ENCODE results near the gene MAJIN.

The MAJIN gene

DNA sequence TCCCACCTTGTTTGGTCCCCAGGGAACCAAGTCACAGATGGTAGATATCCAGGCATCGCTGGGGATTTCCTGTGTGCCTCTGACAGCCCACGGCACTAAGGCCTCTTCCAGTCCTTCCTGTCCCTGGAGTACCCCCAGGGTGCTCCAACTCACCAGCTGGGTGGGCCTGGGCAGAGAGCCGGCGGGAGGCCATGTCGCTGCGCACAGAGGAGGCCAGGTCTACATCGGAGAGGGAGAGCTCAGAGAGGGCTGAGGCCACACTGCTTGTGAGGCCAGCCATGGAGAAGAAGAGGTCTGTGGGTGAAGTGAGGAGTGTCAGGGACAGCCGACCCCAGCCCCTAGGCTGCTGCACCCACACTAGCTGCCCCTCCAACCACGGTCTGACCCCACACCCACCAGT, 60.2 kb downstream of the MAJIN start:
- DNase-seq (ENCODE audit: low read depth) = no peak

DNA sequence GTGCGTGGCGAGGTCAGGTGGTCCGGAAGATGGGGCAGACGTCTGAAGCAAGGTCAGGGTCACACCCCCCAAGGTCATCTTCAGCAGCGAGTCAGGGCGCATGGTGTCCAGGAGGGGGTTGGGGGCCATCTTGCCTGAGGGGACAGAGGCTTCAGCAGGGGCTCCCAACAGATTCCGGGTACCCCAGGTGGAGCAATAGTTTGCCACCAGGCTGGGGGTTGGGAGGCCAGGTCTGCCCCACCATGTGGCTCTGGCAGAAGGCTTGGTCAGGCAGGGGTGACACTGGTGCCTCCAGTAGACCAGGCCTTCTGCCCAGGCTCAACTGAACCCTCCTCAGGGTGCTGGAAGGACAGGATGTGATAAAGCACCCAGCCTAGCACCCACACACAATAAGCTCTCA, 60.8 kb downstream of the MAJIN start:
- DNase-seq (ENCODE audit: low read depth) = no peak

DNA sequence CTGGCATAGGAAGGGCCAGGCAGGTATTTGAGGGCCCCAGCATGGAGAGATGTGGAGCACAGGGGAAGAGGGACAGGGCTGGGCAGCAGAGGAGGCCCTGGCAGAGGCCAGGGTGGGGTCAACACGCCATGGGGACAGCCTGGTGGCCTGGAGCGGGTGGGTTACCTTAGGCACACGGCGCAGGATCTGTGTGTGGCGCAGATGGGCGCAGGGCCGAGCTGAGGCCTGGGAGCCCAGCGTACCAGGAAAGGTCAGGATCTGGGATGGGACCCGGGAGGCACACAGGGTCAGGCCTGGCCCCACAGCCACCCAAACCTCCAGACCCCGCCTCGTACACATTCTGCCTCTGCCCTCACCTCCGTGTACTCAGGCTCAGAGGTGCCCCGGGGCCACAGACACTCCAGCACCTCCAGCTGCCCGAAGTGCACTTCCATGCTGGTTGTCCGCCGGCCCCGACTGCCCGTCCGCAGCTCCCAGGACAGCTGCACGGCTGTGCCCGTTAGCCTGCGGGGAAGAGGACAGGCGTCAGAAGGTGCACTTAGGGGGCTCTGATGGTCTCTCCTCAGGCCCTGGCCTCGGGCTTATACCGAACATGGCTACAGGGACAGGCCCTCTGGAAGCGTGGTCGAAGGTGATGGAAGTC, 61.3 kb downstream of the MAJIN start:
- no peak for DNase-seq (ENCODE audit: low read depth)

DNA sequence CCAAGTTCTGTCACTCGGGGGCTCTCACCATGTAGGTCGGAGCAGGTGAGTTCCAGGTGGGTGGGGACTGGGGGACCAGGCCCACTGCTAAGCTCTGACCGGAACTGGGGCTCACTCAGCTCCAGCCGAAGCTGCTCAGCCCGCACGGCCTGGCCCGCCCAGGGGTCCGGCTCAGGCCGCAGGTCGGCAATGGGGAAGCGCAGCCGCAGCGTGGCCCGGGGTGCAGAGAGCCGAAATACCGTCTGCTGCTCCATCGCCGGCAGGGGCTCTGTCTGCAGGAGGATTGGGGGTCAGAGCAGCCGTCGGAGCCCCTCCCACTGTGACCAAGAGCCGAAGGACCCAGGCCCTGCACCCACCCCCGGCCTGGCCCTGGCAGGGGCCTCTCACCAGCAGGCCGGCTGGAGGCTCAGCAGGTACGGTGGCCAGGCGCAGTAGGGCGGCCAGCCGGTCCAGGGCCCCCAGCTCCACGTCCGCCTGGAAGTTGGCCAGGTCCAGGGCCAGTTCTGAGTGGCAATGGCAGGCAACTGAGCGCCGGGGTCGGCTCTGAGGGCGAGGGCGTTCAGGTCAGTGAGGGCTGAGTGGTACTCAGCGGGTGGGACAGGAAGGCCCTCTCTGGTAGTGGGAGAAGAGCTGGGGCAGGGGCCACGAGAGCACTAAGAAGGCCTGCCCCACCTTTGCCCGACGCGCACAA, 62.1 kb downstream of the MAJIN start:
- DNase-seq (ENCODE audit: low read depth) = no peak

DNA sequence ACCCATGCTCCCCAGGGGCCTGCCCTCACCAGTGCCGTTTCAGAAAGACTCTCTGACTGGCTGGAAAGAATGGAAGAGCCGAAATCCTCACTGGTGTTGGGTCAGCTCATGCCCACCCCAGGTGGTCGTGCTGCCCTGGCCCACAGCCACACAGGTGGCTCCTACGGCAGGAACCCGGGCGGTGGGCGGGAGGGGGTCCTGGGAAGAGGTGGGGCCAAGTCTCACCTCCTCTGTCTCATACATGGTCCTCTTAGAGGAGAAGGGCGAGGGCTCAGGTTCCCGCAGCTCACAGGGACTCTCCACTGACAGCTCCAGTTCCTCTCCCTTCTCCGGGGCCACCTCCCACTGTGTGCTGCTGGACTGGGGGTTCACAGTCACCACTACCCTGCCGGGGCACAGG, 63.1 kb downstream of the MAJIN start:
- DNase-seq (ENCODE audit: low read depth) = no peak

DNA sequence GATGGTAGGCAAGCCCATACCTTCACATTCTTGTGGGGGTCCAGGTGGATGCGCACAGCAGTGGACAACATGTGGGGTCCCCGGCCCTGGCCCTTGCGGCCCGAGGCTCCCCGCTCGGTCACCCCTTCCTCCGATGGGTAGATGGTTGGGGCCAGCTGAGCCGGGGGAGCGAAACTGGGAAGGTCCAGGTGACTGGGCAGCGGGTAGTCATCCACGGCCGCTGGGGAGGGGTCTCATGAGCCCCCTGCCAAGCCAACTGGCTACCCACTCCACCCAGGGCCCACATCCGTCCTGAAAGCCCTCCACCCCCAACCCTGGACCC, 65.6 kb downstream of the MAJIN start:
- DNase-seq (ENCODE audit: low read depth) = no peak

DNA sequence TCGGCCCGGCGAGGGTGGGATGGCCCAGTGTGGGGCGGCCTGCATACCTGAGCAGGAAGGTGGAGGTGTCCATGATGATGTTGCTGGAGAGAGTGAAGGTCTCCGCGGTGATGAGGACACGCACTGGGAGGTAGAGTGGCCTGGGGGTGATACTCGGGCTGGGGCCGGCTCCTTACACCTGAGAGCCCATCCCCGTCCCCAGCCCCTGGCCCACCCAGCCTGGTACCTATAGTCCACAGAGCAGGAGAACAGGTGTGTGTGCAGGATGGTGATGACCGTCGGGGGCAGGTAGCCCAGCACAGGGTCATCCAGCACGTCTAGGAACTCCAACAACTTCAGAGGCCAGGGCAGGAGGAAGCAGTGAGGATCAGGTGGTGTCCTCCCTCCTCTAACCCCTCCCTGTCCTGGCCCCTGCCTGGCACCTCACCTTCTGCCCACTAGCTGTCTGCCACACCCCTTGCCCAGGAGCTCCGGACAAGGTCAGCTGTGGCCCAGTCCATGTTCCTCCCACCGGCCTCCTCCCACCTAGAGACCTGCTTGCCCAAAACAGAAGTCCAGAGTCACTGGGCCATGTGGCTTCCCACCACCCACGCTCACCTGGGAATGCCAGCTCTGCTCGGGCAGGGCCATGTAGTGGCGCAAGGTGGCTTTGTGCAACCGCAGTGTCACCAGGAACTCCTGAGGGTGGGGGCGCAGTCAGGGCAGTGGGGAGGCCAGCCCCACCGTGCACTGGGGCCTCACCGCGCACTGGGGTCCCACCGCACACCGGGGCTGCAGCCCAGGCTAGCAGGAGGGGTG, 66.2 kb downstream of the MAJIN start:
- DNase-seq (ENCODE audit: low read depth) = no peak

DNA sequence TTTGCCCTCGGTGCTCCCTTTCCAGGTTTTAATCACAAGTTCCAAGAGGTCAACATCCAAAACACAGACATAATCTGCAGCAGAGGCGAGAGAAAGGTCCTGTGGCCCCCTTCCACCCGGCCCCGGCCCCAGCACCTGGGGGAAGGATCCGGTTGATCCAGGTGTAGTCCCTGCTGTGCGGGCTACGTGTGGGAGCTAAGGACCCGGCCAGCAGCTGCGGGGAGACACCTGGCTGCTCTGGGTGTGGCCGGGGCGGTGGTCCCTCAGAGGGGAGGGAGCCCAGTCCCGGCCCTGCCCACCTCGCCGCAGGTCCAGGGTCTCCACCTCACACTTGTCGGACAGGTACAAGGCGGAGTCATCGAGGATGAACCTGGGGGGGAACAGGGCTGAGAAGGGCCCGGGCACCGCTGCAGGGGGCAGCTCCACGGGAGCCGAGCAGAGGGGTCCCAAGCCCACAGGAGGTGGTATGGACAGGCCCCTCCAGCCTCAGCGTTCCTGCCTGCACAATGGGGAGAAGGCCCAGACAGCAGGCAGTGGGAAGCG, 68.5 kb downstream of the MAJIN start:
- no peak for DNase-seq (ENCODE audit: low read depth)

DNA sequence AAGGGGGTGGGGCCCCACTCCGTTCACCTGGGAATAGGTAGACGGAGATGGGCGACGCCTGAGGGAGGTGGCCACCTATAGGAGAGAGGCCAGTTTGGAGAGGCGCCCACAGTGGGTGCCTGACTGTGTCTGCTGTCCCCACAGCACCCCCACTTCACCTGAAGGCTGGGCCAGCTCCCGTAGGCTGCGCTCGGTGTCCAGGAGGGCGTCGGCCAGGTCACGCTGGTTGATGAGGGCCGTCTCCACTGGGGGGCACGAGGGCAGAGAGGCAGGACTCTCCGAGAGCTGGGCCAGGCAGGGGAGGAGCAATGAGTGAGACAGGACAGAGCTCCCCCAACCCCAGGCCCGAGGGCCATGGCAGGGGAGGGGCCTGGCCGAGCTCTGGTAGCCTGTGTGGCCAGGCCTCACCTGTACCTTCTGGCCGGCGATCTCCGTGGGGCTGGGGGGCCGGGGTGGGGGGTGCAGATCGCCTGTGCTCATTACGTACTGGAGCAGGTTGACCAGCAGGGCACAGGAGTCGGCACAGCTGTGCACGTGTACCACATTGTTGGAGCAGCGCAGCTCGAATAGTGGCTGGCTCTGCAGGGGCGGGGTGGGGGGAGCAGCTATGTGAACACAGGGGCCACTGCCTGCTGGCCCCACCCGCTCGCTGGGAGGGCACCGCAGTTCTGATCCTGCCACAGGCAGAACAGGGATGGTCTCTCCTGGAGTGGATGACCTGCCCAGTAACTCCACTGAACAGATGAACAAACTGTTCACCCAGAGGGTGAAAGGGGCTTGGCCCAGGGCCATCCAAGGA, 69.6 kb downstream of the MAJIN start:
- DNase-seq (ENCODE audit: low read depth) = no peak

DNA sequence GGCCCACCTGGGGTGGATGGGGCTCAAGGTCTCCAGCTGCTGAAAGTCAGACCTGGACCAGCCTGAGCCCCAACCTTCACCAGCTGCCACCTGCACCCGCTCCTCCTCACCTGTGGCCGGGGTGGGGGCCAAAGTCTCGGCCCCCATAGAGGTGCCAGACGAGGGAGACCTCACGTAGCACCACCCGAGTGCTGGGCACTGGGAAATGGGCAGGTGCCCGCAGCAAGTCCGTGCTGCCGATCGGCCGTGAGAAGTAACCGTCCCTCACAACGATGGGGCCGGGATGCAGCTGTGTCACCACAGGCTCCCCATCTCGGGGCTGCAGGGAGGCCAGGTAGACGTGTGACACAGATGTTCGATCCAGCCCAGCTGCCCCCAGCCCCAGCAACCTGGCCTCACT, 71.1 kb downstream of the MAJIN start:
- DNase-seq (ENCODE audit: low read depth) = no peak

DNA sequence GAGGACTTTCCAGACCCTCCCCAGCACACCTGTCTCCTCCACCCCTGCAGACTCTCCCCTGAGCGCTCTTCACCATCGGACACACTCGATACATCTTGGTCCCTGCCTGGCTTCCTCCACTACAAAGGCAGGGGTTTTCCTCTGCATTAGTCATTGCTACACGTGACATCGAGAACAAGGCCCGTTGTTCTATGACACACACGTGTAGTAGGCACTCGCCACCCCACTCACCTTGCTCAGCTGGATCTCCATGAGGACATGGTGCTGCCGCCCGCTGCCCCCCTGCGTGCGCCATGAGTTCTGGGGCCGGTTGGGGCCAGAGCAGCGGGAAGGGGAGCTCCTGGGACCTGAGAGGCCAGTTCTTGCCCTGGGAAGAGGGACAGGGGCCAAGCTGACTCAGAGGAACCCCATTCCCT, 71.6 kb downstream of the MAJIN start:
- DNase-seq (ENCODE audit: low read depth) = no peak

DNA sequence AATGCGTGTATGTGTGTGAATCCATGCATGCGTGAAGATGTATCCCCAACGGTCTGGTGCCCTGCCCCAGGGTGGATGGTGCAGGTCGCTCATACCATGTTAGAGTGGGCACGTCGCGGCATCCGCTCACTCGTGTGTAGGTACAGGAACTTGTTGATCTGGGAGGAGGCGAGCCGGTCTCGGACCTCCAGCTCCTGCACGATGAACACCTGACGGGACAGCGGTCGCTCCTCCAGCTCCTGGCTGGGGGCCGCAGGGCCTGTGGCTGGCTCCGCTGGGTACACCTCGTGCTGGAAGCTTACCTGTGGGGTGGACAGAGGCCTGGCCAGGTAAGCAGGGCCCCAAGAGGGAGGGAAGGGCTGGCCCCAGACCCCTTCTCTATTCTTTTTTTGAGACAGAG, 73.4 kb downstream of the MAJIN start:
- no peak for DNase-seq (ENCODE audit: low read depth)

DNA sequence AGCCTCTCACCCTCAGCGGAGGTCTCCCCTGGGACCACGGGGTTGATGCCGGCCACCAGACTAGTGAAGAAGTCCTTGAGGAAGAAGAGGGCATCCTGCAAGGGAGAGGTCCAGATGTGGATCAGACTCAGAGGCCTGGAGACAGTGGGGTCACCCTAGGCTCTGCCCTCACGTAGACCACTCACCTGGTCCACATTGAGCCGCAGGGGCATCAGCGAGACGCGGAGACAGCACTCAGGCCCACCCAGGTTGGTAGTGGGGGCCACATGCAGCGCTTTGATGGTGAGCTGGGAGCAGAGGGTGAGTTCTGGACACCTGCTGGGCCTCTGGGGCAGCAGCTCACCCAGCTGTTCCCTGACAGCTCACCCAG, 73.8 kb downstream of the MAJIN start:
- DNase-seq (ENCODE audit: low read depth) = no peak

DNA sequence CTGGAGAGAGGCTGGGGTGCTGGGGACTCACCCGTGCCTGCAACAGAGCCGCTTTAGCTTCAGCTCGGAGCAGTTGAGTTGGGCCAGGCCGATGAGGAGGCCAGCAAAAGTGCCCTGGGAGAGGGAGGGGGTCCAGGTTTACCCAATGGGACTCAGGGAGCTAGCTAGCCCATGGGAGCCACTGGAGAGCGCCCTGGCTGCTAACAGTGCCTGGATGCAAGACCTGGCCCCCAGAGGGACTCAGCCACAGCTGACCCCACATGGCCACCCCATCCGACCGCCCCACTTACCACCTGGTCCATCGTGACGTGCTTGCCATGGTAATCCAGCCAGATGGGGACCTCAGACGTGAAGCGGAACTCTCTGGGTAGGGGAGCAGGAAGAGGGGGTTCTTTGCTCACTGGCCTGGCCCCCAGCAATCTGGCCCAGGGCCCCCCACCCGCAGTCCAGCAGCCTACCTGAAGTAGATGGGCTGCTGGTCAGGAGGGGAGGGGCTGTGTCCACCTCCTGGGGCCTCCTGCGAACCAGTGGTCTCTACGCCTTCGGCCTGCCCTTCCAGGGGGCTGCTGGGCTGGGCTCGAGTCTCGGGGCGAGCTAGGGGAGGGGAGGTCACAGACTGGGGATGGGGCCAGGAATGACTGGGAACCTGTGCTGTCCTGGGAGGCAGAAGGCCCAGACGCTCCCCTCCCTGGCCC, 74.4 kb downstream of the MAJIN start:
- no peak for DNase-seq (ENCODE audit: low read depth)

DNA sequence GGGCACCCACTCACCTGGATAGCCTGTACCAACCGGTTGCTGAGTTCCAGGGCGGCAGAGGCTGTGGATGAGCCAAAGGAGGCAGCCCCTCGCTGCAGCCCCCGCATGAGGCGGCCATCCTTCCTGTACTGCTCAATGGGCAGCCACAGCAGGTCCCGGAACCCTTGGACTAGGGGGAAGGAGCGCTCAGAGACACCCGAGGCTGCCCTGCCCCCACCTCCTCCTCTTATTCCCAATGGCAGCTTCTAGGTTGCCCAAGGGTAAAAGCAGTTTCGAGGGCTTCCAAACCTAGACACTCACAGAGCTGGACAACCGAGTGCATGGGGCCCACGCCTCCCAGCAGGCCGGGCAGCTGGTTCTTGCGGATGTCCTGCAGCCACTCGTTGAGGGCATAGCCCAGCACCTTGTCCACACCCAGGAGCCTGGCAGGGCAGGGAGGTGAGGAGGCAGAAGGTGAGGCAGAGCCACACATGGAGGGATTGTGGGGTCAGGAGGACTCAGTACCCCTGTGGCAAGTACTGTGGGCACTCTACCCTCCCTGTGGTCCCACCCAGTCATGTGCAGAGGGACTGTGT, 75.4 kb downstream of the MAJIN start:
- DNase-seq (ENCODE audit: low read depth) = no peak

DNA sequence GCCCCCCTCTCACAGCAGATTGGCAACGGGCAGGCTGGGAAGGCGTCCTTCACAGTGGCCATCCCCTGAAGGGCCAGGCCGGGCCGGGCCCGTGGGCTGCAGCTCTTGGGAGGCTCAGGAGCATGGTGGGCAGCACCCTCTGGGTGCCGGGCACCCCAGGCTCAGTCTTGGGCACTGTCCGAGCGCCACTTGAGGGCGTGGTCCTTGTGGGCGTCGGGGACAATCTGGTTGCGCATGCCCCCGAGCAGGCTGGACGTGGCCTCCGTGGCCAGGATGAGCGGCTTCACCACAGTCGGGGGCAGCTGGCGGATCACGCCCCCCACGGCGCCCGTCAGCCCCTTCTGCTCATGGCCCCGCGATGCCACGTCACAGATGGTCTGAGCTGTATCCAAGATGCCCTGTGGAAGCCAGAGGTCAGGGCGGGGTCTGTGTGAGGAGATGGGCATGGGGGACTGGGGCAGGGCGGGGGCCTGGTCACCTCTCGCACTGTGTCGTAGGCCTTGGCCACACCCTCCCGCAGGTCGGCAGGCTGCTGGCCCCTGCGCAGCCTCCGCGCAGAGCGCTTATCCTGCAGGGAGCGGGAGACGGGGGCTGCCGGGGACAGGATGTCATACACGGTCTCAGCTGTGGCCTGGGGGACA, 77.0 kb downstream of the MAJIN start:
- no peak for DNase-seq (ENCODE audit: low read depth)

DNA sequence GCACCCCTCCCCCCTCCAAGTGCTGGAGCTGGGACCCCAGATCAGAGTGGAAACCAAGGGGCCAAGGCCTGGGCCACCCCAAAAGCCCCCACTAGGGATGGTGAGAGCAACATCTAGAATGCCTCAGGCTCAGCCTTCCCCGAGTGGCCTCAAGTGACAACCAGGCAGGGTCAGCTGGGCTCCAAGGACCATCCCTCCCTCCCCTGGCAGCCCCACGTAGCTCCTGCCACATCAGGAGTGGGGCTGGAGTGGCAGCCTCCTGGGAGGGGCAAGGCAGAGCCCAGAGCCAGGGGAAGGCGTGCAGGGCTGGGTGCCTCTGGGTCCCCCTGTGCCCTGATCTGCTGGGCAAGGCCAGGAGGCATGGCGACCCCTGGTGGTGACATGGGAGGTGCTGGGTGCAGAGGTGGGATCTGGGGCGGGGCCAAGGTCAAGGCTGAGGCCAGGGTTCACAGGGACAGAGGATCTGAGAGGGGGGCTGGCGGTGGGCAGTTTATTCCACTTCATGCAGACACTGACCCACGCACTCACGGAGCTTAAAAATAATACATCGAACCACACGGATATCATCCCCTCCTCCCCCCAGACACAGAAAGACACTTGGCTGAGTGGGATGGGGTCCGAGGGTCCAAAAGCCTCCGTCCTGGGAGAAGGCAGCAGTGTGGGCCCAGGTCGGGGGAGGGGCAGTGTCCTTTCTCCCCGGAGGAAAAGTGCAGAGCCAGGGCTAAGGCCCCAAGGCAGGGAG, 77.7 kb downstream of the MAJIN start:
- DNase-seq (ENCODE audit: low read depth) = peak; percentile 93

DNA sequence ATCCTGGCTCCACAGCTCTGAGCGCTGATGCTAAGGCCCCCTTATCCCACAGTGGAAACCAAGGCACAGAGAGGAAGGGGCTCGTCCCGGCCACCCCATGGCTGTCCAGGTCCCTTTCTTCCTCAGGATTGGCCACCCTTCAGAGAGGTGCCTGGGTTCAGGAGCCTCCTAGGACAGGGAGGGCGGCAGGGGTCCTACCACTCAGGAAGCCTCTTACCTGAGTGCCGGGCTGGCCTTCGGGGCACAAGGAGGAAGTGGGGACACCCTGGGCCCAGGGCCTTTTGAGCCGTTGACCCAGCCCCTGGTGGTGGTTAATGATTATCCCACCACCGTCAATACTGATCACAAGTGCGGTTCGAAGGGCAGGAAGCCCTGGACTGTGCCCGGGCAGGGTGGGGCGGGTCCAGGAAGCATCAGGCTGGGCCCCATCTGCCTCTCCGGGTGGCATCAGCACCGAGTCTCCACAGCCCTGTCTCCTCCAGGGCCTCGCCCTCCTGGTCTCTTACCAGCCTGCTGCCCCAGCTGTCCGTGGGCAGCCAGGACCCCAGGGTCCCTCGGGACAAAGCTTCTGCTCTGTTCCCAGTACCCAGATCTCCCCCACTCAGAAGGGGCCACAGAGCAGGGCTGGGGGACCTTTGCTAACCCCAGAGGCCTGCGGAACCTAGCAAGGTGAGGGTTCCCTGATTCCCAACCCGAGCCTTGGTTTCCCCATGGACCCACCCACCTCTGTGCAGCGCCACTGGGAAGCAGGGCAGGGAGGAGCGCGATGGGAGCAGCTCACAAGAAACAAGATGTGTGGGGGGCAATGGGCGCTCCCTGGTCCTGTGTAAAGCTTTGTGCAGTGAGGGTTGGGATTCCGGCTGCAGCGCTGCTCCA, 78.5 kb downstream of the MAJIN start:
- DNase-seq (ENCODE audit: low read depth) = no peak

DNA sequence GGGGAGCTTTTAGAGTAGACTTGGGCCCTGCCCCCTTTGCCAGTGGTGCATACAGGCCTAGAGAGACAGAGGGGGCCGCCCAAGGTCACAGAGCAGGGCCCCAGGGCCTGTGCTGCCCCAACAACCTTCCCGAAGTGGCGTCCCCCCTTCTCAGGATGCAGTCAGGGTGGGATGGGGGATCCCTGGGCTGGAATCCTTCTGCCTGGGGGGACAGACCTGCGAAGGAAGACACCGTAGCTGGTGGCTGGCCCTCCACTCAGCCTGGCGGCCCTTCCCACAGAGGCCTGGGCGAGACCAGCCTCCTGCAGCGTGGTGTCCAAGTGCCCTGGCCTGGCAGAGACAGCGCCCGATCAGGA, 79.1 kb downstream of the MAJIN start:
- DNase-seq (ENCODE audit: low read depth) = no peak
